SK-N-SH (cell line): Measurements from ENCODE around the gene MLLT3. TPM values are rescaled to one million over a fixed set of nuclear protein-coding genes. Genes with fewer than 3 reads are reported as not detected.

Experiments used
- CTCF ChIA-PET: fragments of 300-600, 350-600 bp; formaldehyde crosslinking; extraction: SDS; loops from one replicate; lab custom pipeline; 2021; lab: Yijun Ruan, JAX
- POLR2A ChIA-PET: fragments of 350-600 bp; sonication (Branson Sonifier 250); formaldehyde crosslinking; extraction: SDS; loops from one replicate; lab custom pipeline; 2020; ENCODE audit warnings: antibody characterized with exemption, inconsistent platforms; lab: Yijun Ruan, JAX
- DNase-seq: peaks from one replicate; pipeline ENCODE4 v3.0.0; 2012
- H2AFZ ChIP-seq: fragments of 200-600 bp; sonication (generic); 2 replicates; pipeline ENCODE4 v1.8.1; 2016; ENCODE audit warnings: antibody characterized with exemption, mild to moderate bottlenecking, low read depth
- H3F3A ChIP-seq: fragments of 200-600 bp; sonication (generic); replicated peaks from 2 replicates; pipeline ENCODE3; 2016; ENCODE audit warnings: antibody characterized with exemption, mild to moderate bottlenecking; ENCODE audit not compliant: insufficient read depth
- H3K27ac ChIP-seq, 2 experiments: fragments of 200-500 bp in 1 of 2; fragments of 200-600 bp in 1 of 2; sonication (Bioruptor generic) in 1 of 2; sonication (generic), shearing (Covaris generic) in 1 of 2; 2 replicates each; pipeline versions ENCODE4 v1.5.1 to v1.6.1; 2014 to 2016; ENCODE audit warnings: low read depth in 2 of 2, inconsistent platforms in 1 of 2, low read length in 1 of 2, mild to moderate bottlenecking in 1 of 2, mixed read lengths in 1 of 2
- H3K27me3 ChIP-seq: fragments of 200-600 bp; sonication (generic), shearing (Covaris generic); 2 replicates; pipeline ENCODE4 v1.6.1; 2016; ENCODE audit warnings: mixed run types; ENCODE audit not compliant: insufficient read depth
- H3K36me3 ChIP-seq, 2 experiments: fragments of 200-500 bp in 1 of 2; fragments of 200-600 bp in 1 of 2; sonication (Bioruptor generic) in 1 of 2; sonication (generic) in 1 of 2; replicated peaks in 1 of 2; 2 replicates each; pipeline versions ENCODE3 to v1.5.1; 2014 to 2016; ENCODE audit warnings: low read length in 1 of 2, mild to moderate bottlenecking in 1 of 2; ENCODE audit not compliant: insufficient read depth in 2 of 2, control insufficient read depth in 1 of 2
- H3K4me1 ChIP-seq, 2 experiments: fragments of 200-500 bp in 1 of 2; fragments of 200-600 bp in 1 of 2; sonication (Bioruptor generic) in 1 of 2; sonication (generic), shearing (Covaris generic) in 1 of 2; 2 replicates each; pipeline versions ENCODE4 v1.5.1 to v1.6.1; 2014 to 2016; ENCODE audit warnings: low read depth in 1 of 2, low read length in 1 of 2, mixed run types in 1 of 2; ENCODE audit not compliant: insufficient read depth in 2 of 2, control insufficient read depth in 1 of 2
- H3K4me2 ChIP-seq: fragments of 200-600 bp; sonication (generic), shearing (Covaris generic); 2 replicates; pipeline ENCODE4 v1.6.1; 2017; ENCODE audit warnings: mixed run types
- H3K4me3 ChIP-seq, 2 experiments: fragments of 200-500 bp in 1 of 2; fragments of 200-600 bp in 1 of 2; sonication (Bioruptor generic) in 1 of 2; sonication (generic), shearing (Covaris generic) in 1 of 2; 2 replicates each; pipeline versions ENCODE4 v1.5.1 to v1.8.1; 2014 to 2016; ENCODE audit warnings: low read depth in 2 of 2, inconsistent platforms in 1 of 2, low read length in 1 of 2, mild to moderate bottlenecking in 1 of 2, mixed read lengths in 1 of 2, moderate library complexity in 1 of 2
- H3K79me2 ChIP-seq: fragments of 200-600 bp; sonication (generic); 2 replicates; pipeline ENCODE4 v1.8.1; 2017; ENCODE audit warnings: mild to moderate bottlenecking; ENCODE audit not compliant: insufficient read depth
- H3K9ac ChIP-seq: fragments of 200-600 bp; sonication (generic); 2 replicates; pipeline ENCODE4 v1.6.1; 2017; ENCODE audit warnings: mixed run types
- H3K9me2 ChIP-seq: fragments of 200-600 bp; sonication (generic); 2 replicates; pipeline ENCODE4 v1.6.1; 2017; ENCODE audit warnings: mixed run types
- H3K9me3 ChIP-seq: fragments of 200-600 bp; sonication (generic); 2 replicates; pipeline ENCODE4 v1.6.1; 2017; ENCODE audit warnings: mixed run types, mild to moderate bottlenecking, moderate library complexity
- H4K20me1 ChIP-seq: fragments of 200-600 bp; sonication (generic); 2 replicates; pipeline ENCODE4 v1.6.1; 2017; ENCODE audit warnings: mild to moderate bottlenecking, mixed run types; ENCODE audit not compliant: insufficient read depth
- FOSL2 ChIP-seq: IDR thresholded peaks from 2 replicates; pipeline ENCODE4 v1.4.0; 2012; ENCODE audit warnings: low read depth, mild to moderate bottlenecking, moderate library complexity, borderline replicate concordance
- GABPA ChIP-seq: IDR thresholded peaks from 2 replicates; pipeline ENCODE4 v1.4.0; 2012; ENCODE audit warnings: low read depth, mild to moderate bottlenecking
- GATA2 ChIP-seq: sonication (generic); formaldehyde crosslinking; IDR thresholded peaks from 2 replicates; pipeline ENCODE4 v1.5.0; 2020; ENCODE audit warnings: mild to moderate bottlenecking, missing genetic modification reagents
- MEF2A ChIP-seq: IDR thresholded peaks from 2 replicates; pipeline ENCODE4 v1.4.0; 2012; ENCODE audit warnings: low read depth, borderline replicate concordance
- NRF1 ChIP-seq: IDR thresholded peaks from 2 replicates; pipeline ENCODE4 v1.6.1; 2012; ENCODE audit warnings: low read depth, mild to moderate bottlenecking, low read length
- RCOR1 ChIP-seq: fragments of 150-350 bp; IDR thresholded peaks from 2 replicates; pipeline ENCODE4 v1.6.1; 2017; ENCODE audit warnings: antibody characterized with exemption, low read length
- RFX5 ChIP-seq: IDR thresholded peaks from 2 replicates; pipeline ENCODE4 v1.6.1; 2012; ENCODE audit warnings: mild to moderate bottlenecking, improper control_type of control experiment, low read length
- RXRA ChIP-seq: IDR thresholded peaks from 2 replicates; pipeline ENCODE4 v1.4.0; 2012; ENCODE audit warnings: low read depth, mild to moderate bottlenecking, borderline replicate concordance
- YY1 ChIP-seq: IDR thresholded peaks from 2 replicates; pipeline ENCODE4 v1.4.0; 2012; ENCODE audit warnings: low read depth, mild to moderate bottlenecking
- WGBS: methylation state at CpG from one replicate; pipeline ENCODE4 v1.1.6; 2017; ENCODE audit warnings: low lambda C conversion rate; 5-methylcytosine and 5-hydroxymethylcytosine counted together
- polyA plus RNA-seq, 3 experiments: library from polyadenylated mRNA; depleted of rRNA; stranded (reverse); fragments of >200 nt; gene quantifications; 2 replicates each; pipeline ENCODE4 v1.2.3, GENCODE V29; 2012
- TF ChIP-seq, protein P1 (sequence below): IDR thresholded peaks from 2 replicates; pipeline ENCODE4 v1.6.1; 2012; ENCODE audit warnings: mild to moderate bottlenecking, low read depth, low read length, moderate library complexity

The MLLT3 gene
- polyA plus RNA-seq, 1 of the 3 experiments (the other 2 are of a cell fraction): 3.9 TPM

- no peaks in the 10 kb centered on the region for H3K9me2 ChIP-seq
- H3K36me3 ChIP-seq: no peaks in the 10 kb centered on the region
- H3K27me3 ChIP-seq: no peaks in the 10 kb centered on the region
- H3K9me3 ChIP-seq: no peaks in the 10 kb centered on the region
- 97% methylated on average over 3 of the region's 3 CpGs for WGBS
- no peak for DNase-seq
- H3K27ac ChIP-seq: no peak overlapping the region
- no peak for TF ChIP-seq RXRA
- TF ChIP-seq GATA2 (CRISPR knock-in tag): no peak
- TF ChIP-seq FOSL2: no peak
- no peak for TF ChIP-seq RCOR1
- no peak for TF ChIP-seq NRF1
- no peak for TF ChIP-seq GABPA
- no peak for TF ChIP-seq YY1
- H3F3A ChIP-seq: no peaks in the 10 kb centered on the region
- no peaks in the 10 kb centered on the region for H3K79me2 ChIP-seq
- H3K4me3 ChIP-seq: no peak overlapping the region
- POLR2A ChIA-PET: no interaction called here
- no peak overlapping the region for H3K4me2 ChIP-seq
- no peaks in the 10 kb centered on the region for H3K4me1 ChIP-seq
- no peaks in the 10 kb centered on the region for H4K20me1 ChIP-seq
- no peak overlapping the region for H2AFZ ChIP-seq
- H3K9ac ChIP-seq: no peak overlapping the region
- CTCF ChIA-PET: interaction anchor here (0.6 to 0.9 kb wide), 2 partner anchors 11 to 19 kb away, joined by 3 read pairs; no protein-coding TSS in a partner anchor
These were observed 142.1 kb downstream of the MLLT3 start for GRCh38 chr9:20480249-20480648.

- POLR2A ChIA-PET: no interaction called here
- no peak for DNase-seq
- no peaks in the 10 kb centered on the region for H3K36me3 ChIP-seq
These were observed 142.7 kb downstream of the MLLT3 start for GRCh38 chr9:20479419-20480155.

More at GRCh38 chr9:20479419-20480155, 142.7 kb downstream of the MLLT3 start:
- WGBS: 93% methylated on average over 2 of the region's 2 CpGs
- Histone ChIP-seq H3K27me3 (no peaks in the 10 kb centered on the region), H3K9me2 (no peaks in the 10 kb centered on the region), H3F3A (no peaks in the 10 kb centered on the region), H3K9me3 (no peaks in the 10 kb centered on the region), H3K79me2 (no peaks in the 10 kb centered on the region), H3K27ac (no peak overlapping the region), H2AFZ (no peak overlapping the region), H3K4me2 (no peak overlapping the region), H3K4me3 (no peak overlapping the region), H4K20me1 (no peaks in the 10 kb centered on the region)
- TF ChIP-seq RFX5 (no peak), MEF2A (no peak), FOSL2 (no peak)
- TF ChIP-seq, protein P1, sequence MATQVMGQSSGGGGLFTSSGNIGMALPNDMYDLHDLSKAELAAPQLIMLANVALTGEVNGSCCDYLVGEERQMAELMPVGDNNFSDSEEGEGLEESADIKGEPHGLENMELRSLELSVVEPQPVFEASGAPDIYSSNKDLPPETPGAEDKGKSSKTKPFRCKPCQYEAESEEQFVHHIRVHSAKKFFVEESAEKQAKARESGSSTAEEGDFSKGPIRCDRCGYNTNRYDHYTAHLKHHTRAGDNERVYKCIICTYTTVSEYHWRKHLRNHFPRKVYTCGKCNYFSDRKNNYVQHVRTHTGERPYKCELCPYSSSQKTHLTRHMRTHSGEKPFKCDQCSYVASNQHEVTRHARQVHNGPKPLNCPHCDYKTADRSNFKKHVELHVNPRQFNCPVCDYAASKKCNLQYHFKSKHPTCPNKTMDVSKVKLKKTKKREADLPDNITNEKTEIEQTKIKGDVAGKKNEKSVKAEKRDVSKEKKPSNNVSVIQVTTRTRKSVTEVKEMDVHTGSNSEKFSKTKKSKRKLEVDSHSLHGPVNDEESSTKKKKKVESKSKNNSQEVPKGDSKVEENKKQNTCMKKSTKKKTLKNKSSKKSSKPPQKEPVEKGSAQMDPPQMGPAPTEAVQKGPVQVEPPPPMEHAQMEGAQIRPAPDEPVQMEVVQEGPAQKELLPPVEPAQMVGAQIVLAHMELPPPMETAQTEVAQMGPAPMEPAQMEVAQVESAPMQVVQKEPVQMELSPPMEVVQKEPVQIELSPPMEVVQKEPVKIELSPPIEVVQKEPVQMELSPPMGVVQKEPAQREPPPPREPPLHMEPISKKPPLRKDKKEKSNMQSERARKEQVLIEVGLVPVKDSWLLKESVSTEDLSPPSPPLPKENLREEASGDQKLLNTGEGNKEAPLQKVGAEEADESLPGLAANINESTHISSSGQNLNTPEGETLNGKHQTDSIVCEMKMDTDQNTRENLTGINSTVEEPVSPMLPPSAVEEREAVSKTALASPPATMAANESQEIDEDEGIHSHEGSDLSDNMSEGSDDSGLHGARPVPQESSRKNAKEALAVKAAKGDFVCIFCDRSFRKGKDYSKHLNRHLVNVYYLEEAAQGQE: no peak
- TF ChIP-seq, all 33 proteins: peak for 0
- Histone ChIP-seq H3K9ac (no peak overlapping the region), H3K4me1 (no peaks in the 10 kb centered on the region)
- CTCF ChIA-PET: interaction anchor here (0.6 to 0.9 kb wide), 2 partner anchors 10 to 18 kb away, joined by 3 read pairs; no protein-coding TSS in a partner anchor
